Ramos (cell line): ENCODE data around the gene LRRC38.
"Not testable (repeated sequence)": the region's sequence is repeated elsewhere in the genome, so short reads cannot be mapped to it uniquely, and the experiment has no call there.

Source experiments
- in situ Hi-C: fragments of 300-500 bp; cut with MboI; formaldehyde crosslinking; loops from one replicate; pipeline ENCODE4 v1.14.3; 2022; ENCODE audit warnings: low sequenced_read_pairs; ENCODE audit not compliant: unreplicated experiment

The LRRC38 gene

GRCh38 chr1:13513895-13514546 lies at the start of gene LRRC38:
Gene LRRC38 (minus strand): TSS chr1:13514003. CDS start chr1:13513593, 410 bp downstream.
- in situ Hi-C loops, result no loop called here

DNA sequence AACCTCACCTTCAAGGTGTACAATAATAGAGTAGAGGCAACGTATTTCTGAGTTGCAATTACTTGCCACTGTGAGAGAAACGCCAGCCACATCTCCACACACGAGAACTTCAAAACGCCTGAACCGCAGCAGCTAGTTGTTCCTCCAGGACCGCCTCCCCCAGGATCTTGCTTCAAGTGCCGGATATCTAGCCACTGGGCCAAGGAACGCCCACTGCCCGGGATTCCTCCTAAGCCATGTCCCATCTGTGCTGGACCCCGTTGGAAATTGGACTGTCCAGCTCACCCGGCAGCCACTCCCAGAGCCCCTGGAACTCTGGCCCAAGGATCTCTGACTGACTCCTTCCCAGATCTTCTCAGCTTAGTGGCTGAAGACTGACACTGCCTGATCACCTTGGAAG lies 49.2 kb upstream of the LRRC38 start:
- in situ Hi-C loops, result not testable (repeated sequence)

GRCh38 chr1:13560541-13560940 lies 46.7 kb upstream of the LRRC38 start:
- in situ Hi-C loops, result no loop called here

- in situ Hi-C loops, result no loop called here
These were observed 42.5 kb upstream of the LRRC38 start for GRCh38 chr1:13556224-13556764.

DNA sequence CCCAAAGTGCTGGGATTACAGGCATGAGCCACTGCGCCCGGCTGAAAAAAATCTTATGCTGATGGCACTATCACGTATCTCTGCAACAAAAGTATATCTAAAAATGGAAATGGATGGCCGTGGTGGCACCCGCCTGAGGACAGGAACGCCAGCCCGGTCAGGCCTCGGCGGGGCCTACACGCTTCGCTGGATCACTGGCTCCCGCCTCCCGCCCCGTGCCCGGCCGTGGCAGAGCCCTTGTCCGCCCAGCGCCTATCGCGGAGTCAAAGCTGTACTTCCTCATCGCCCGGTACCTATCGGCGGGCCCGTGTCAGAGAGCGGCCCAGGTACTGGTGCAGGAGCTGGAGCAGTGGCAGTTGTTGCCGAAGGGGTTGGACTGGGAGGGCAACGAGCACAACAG lies 41.0 kb upstream of the LRRC38 start:
- in situ Hi-C loops, result no loop called here

DNA sequence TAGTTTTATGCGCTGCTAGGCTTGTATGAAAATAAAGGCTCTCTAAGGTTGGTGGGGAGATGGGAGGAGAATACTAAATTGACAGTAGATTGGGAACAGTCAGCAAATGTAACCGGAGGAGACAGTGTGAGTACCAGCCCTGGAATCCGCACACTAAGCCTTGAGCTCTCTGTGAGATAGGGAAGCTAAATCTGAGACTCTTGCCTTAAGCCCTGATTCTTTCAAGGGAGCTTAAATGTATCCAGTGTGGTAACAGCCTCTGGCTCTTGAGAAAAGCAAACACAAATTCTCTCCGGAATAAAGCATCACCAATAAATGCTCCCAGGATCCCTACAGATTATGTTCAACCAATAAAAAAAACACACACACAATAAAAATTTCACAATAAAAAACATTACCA lies 36.9 kb upstream of the LRRC38 start:
- in situ Hi-C loops, result no loop called here

DNA sequence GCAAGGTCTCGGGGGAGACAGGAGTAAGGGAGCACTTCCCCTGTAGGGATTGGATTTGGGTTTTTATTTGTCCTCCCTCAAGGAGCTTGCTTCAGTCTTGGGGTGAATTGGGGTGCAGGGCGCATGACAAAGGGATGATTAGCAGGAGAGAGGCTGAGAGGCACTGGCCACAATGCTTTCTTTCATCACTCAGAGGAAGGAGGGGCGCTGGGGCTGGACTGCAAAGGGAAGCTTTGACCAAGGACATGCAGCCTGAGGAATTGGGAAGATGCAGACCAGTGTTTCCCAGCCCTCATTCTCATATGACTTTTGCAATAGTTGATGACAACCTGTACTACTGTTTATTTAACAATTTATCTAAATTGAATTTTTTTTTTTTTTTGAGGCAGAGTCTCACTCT lies 35.7 kb upstream of the LRRC38 start:
- in situ Hi-C loops, result no loop called here

DNA sequence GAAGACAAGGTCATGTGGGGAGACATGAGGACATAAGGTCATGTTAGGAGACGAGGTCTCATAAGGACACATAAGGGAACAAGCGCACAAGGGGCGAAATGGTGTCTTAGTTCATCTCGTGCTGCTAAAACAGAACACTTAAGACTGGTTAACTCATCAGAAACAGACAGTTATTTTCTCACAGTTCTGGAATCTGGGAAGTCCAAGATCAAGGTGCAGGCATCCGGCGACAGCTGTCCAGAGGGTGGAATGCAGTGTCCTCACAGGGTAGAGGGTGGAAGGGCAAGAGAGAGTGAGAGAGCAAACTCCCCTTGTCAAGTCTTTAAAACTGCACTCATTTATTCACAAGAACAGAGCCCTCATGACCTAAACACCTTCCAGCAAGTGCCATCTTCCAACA lies 35.2 kb upstream of the LRRC38 start:
- in situ Hi-C loops, result no loop called here

- in situ Hi-C loops, result no loop called here
These were observed 34.5 kb upstream of the LRRC38 start for GRCh38 chr1:13548281-13548680.

- in situ Hi-C loops, result no loop called here
These were observed 33.0 kb upstream of the LRRC38 start for GRCh38 chr1:13546791-13547190.

- in situ Hi-C loops, result no loop called here
These were observed 30.4 kb upstream of the LRRC38 start for GRCh38 chr1:13544221-13544556.

DNA sequence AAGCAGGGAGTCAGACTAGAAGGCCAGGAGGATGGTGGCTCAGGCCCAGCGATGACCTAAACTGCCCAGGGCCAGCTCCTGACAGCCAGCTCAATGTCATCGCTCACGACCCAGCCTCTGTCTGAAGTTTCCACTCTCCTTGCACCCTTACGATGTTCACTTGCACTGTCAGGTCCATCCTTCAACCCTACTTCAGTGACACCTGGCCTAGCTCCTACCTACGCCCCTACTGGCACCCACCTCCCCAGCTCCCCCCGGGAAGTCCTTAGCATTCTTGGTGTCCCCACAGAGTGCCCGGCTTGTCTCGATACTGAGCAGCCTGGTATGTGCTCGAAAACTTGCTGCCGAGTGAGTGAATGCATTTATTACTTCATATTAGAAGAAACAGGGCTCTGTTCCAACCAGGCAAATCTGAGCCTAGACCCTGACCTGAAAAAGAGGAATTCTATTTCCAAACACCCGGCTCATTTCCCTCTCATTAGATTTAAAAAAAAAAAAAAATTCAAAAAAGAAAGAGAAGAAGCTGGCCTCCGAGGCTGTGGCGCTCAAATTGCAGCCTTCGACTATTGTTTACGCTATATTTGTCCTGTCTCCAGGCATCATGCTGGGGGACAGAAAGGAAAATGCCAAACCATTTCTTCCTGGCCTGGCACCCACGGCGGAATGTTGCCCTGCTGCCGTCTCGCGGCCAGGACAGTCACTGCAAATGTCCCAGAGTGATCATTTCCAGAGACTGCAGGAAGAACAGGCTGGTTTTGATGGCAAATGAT lies 29.8 kb upstream of the LRRC38 start:
- in situ Hi-C loops, result no loop called here

GRCh38 chr1:13541435-13542215 lies 27.8 kb upstream of the LRRC38 start:
- in situ Hi-C loops, result no loop called here

GRCh38 chr1:13540866-13541265 lies 27.1 kb upstream of the LRRC38 start:
- in situ Hi-C loops, result no loop called here

- in situ Hi-C loops, result no loop called here
These were observed 25.9 kb upstream of the LRRC38 start for GRCh38 chr1:13539683-13540082.

DNA sequence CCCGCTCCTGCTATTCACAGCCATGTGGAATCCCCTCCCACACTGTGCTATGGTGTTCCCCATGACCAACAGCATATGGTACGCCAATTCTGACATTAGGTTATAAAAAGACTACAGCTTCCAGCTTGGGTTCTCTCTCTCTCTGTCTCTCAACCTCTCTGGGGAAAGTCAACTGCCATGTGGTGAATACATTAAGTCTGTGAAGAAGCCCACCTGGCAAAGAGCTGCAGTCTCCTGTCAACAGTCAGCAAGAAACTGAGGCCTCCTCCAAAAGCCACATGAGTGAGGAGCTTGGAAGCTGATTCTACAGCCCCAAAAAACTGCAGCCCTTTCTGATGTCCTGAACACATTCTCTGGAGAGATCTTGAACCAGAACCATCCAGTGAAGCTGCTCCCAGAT lies 25.0 kb upstream of the LRRC38 start:
- in situ Hi-C loops, result no loop called here

- in situ Hi-C loops, result no loop called here
These were observed 22.8 kb upstream of the LRRC38 start for GRCh38 chr1:13536571-13536970.

GRCh38 chr1:13535227-13535626 lies 21.4 kb upstream of the LRRC38 start:
- in situ Hi-C loops, result no loop called here

- in situ Hi-C loops, result no loop called here
These were observed 14.5 kb upstream of the LRRC38 start for GRCh38 chr1:13528320-13528719.

- in situ Hi-C loops, result no loop called here
These were observed 10.1 kb upstream of the LRRC38 start for GRCh38 chr1:13523780-13524477.
